TTC549 (cell line): ENCODE measurements around the gene CRYGC.
"Not testable (repeated sequence)": the region's sequence is repeated elsewhere in the genome, so short reads cannot be mapped to it uniquely, and the experiment has no call there.

Experiments used
- FAIRE-seq: peaks from 2 replicates; lab custom pipeline; 2012; peaks lifted over from hg19 to GRCh38; lab: Jason Lieb, UNC

Gene CRYGC

GRCh38 chr2:208129744-208130711 lies at the start of gene CRYGC:
CRYGC (minus strand) TSS chr2:208129828; CDS start chr2:208129792, 36 bp downstream.
- no peak for FAIRE-seq

GRCh38 chr2:208179028-208179609 lies 49.5 kb upstream of the CRYGC start:
- no peak for FAIRE-seq

- no peak for FAIRE-seq
These were observed 46.2 kb upstream of the CRYGC start for GRCh38 chr2:208175840-208176153.

- peak; percentile 78 for FAIRE-seq
These were observed 45.6 kb upstream of the CRYGC start for GRCh38 chr2:208175069-208175839.

- no peak for FAIRE-seq
These were observed 44.5 kb upstream of the CRYGC start for GRCh38 chr2:208174144-208174543.

GRCh38 chr2:208172125-208172524 lies 42.5 kb upstream of the CRYGC start:
- no peak for FAIRE-seq

- no peak for FAIRE-seq
These were observed 35.5 kb upstream of the CRYGC start for GRCh38 chr2:208164951-208165755.

GRCh38 chr2:208163489-208163888 lies 33.9 kb upstream of the CRYGC start, which contains the start of gene CRYGA:
CRYGA (minus strand) TSS chr2:208163589; CDS start chr2:208163556, 33 bp downstream.
- FAIRE-seq, result no peak

GRCh38 chr2:208156439-208156838 lies 26.8 kb upstream of the CRYGC start:
- FAIRE-seq, result no peak

GRCh38 chr2:208153156-208153555 lies 23.5 kb upstream of the CRYGC start:
- no peak for FAIRE-seq

- FAIRE-seq, result no peak
These were observed 21.3 kb upstream of the CRYGC start for GRCh38 chr2:208150956-208151355.

GRCh38 chr2:208150094-208150493 lies 20.5 kb upstream of the CRYGC start:
- FAIRE-seq, result no peak

GRCh38 chr2:208148803-208149202 lies 19.2 kb upstream of the CRYGC start:
- FAIRE-seq, result no peak

GRCh38 chr2:208147759-208148158 lies 18.1 kb upstream of the CRYGC start:
- FAIRE-seq, result no peak

GRCh38 chr2:208147008-208147407 lies 17.4 kb upstream of the CRYGC start:
- FAIRE-seq, result no peak

GRCh38 chr2:208146006-208146405 lies 16.4 kb upstream of the CRYGC start, which contains the start of gene CRYGB:
CRYGB (minus strand) TSS chr2:208146158; CDS start chr2:208146120, 38 bp downstream.
- FAIRE-seq, result no peak

GRCh38 chr2:208142925-208143799 lies 13.5 kb upstream of the CRYGC start:
- FAIRE-seq, result no peak

- FAIRE-seq, result no peak
These were observed 12.8 kb upstream of the CRYGC start for GRCh38 chr2:208142240-208142924.

GRCh38 chr2:208139447-208139846 lies 9.8 kb upstream of the CRYGC start:
- no peak for FAIRE-seq

GRCh38 chr2:208138334-208138733 lies 8.7 kb upstream of the CRYGC start:
- not testable (repeated sequence) for FAIRE-seq
